H7 (cell line): Measurements from ENCODE around the gene AKR7A2. TPM values are rescaled to one million over a fixed set of nuclear protein-coding genes. Genes with fewer than 3 reads are reported as not detected.
"Not testable (repeated sequence)": the region's sequence is repeated elsewhere in the genome, so short reads cannot be mapped to it uniquely, and the experiment has no call there.

Experiments used
- DNase-seq: peaks from one replicate; pipeline ENCODE4 v3.0.0; 2012
- H3K27me3 ChIP-seq: 2 replicates; pipeline ENCODE4 v1.6.0; 2011; ENCODE audit warnings: mild to moderate bottlenecking, low read length; ENCODE audit not compliant: control insufficient read depth, insufficient read depth
- H3K36me3 ChIP-seq: replicated peaks from 2 replicates; pipeline ENCODE4 v1.5.1; 2011; ENCODE audit warnings: low read length; ENCODE audit not compliant: control insufficient read depth, insufficient read depth
- H3K4me3 ChIP-seq: 2 replicates; pipeline ENCODE4 v1.5.1; 2011; ENCODE audit warnings: low read depth, mild to moderate bottlenecking, control low read depth, low read length, moderate library complexity; ENCODE audit not compliant: insufficient read depth
- total RNA-seq: library from RNA; depleted of rRNA; stranded (reverse); fragments of >200 nt; shearing (Covaris generic); gene quantifications from 2 replicates; pipeline ENCODE4 v1.2.3, GENCODE V29; 2014; rRNA removed

The AKR7A2 gene
- total RNA-seq, 1 experiment from 2014 or later: 92.4 TPM

GRCh38 chr1:19258353-19258752 is 53.6 kb downstream of the AKR7A2 start:
- Histone ChIP-seq H3K36me3 (peaks cover 29% of the 10 kb centered on the region), H3K27me3 (no peaks in the 10 kb centered on the region), H3K4me3 (no peak overlapping the region)
- no peak for DNase-seq

- Histone ChIP-seq H3K4me3 (no peak overlapping the region), H3K36me3 (peaks cover 29% of the 10 kb centered on the region), H3K27me3 (no peaks in the 10 kb centered on the region)
- no peak for DNase-seq
Measured at GRCh38 chr1:19257178-19257914, 54.6 kb downstream of the AKR7A2 start.

- H3K36me3 ChIP-seq: peaks cover 29% of the 10 kb centered on the region
- not testable (repeated sequence) for H3K27me3 ChIP-seq, DNase-seq, H3K4me3 ChIP-seq
Measured at GRCh38 chr1:19256301-19256700, 55.6 kb downstream of the AKR7A2 start.

GRCh38 chr1:19255288-19255687 is 56.7 kb downstream of the AKR7A2 start:
- Histone ChIP-seq H3K36me3 (peaks cover 29% of the 10 kb centered on the region), H3K27me3 (no peaks in the 10 kb centered on the region), H3K4me3 (no peak overlapping the region)
- DNase-seq: no peak

GRCh38 chr1:19254416-19254815 is 57.5 kb downstream of the AKR7A2 start:
- peak; percentile 49 for DNase-seq
- Histone ChIP-seq H3K4me3 (no peak overlapping the region), H3K36me3 (peaks cover 26% of the 10 kb centered on the region), H3K27me3 (no peaks in the 10 kb centered on the region)

Other genes with a start within 250 kb of the AKR7A2 start
- gene UBR4, start 101.9 kb downstream of the AKR7A2 start, total RNA-seq: 87.7 and 130 TPM in 2 replicates
- 58.6 and 65.5 TPM in 2 replicates for gene EMC1, start 60.6 kb downstream of the AKR7A2 start, total RNA-seq
- gene MRTO4, start 60.3 kb downstream of the AKR7A2 start, total RNA-seq: 77.4 and 82.4 TPM in 2 replicates
- 0.69 and 1.8 TPM in 2 replicates for gene AKR7A3, start 23.4 kb downstream of the AKR7A2 start, total RNA-seq
- gene SLC66A1, start 182 bp upstream of the AKR7A2 start, total RNA-seq: 25.7 and 29.5 TPM in 2 replicates
- 201 and 214 TPM in 2 replicates for gene CAPZB, start 173.4 kb upstream of the AKR7A2 start, total RNA-seq